Ishikawa (cell line): ENCODE results near the gene LRRTM4.

ENCODE experiments used
- RAD21 ChIP-seq: IDR thresholded peaks from 2 replicates; pipeline ENCODE4 v1.6.1; 2012; ENCODE audit warnings: low read depth
- TAF1 ChIP-seq: IDR thresholded peaks from 2 replicates; pipeline ENCODE4 v1.6.1; 2012; ENCODE audit warnings: low read depth, mild to moderate bottlenecking
- TCF12 ChIP-seq: IDR thresholded peaks from 2 replicates; pipeline ENCODE4 v1.6.1; 2012; ENCODE audit warnings: low read depth
- YY1 ChIP-seq: IDR thresholded peaks from 2 replicates; pipeline ENCODE4 v1.6.1; 2012; ENCODE audit warnings: low read depth
- TF ChIP-seq, protein P1 (sequence below): IDR thresholded peaks from 2 replicates; pipeline ENCODE4 v1.6.1; 2012

- TF ChIP-seq, protein P1, sequence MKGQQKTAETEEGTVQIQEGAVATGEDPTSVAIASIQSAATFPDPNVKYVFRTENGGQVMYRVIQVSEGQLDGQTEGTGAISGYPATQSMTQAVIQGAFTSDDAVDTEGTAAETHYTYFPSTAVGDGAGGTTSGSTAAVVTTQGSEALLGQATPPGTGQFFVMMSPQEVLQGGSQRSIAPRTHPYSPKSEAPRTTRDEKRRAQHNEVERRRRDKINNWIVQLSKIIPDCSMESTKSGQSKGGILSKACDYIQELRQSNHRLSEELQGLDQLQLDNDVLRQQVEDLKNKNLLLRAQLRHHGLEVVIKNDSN: no peak
- TF ChIP-seq YY1 (no peak), TAF1 (no peak), TCF12 (no peak), RAD21 (no peak)
Measured at GRCh38 chr2:77064324-77064723, 457.9 kb downstream of the LRRTM4 start.
